Calu3 (cell line): ENCODE results near the gene GPR137B. TPM values are rescaled to one million over a fixed set of nuclear protein-coding genes. Genes with fewer than 3 reads are reported as not detected.
"Not testable (repeated sequence)": the region's sequence is repeated elsewhere in the genome, so short reads cannot be mapped to it uniquely, and the experiment has no call there.

Experiments used
- BruUV-seq: library from RNA; stranded (reverse); fragments of 400-500 nt; replicated peaks from 2 replicates; lab custom pipeline; 2021; lab: Mats Ljungman, UMichigan
- CTCF ChIA-PET: fragments of 300-600 bp; sonication (Branson Sonifier 250); formaldehyde crosslinking; loops from one replicate; lab custom pipeline; 2022; ENCODE audit warnings: antibody characterized with exemption; lab: Charles Lee
- DNase-seq: peaks from one replicate; pipeline ENCODE4 v3.0.0; 2022
- H3K27ac Mint-ChIP-seq: one replicate; pipeline ENCODE4 v1.8.0; 2022; ENCODE audit warnings: mixed read lengths; ENCODE audit not compliant: unreplicated experiment
- H3K27me3 Mint-ChIP-seq: one replicate; pipeline ENCODE4 v1.8.0; 2022; ENCODE audit warnings: mixed read lengths; ENCODE audit not compliant: unreplicated experiment
- H3K36me3 Mint-ChIP-seq: one replicate; pipeline ENCODE4 v1.8.0; 2022; ENCODE audit warnings: mild to moderate bottlenecking, moderate library complexity, mixed read lengths; ENCODE audit not compliant: insufficient read depth, unreplicated experiment
- H3K4me1 Mint-ChIP-seq: one replicate; pipeline ENCODE4 v1.8.0; 2022; ENCODE audit warnings: mild to moderate bottlenecking, low read depth, mixed read lengths; ENCODE audit not compliant: unreplicated experiment
- H3K4me3 Mint-ChIP-seq: one replicate; pipeline ENCODE4 v1.8.0; 2022; ENCODE audit warnings: mild to moderate bottlenecking, low read depth, moderate library complexity, mixed read lengths; ENCODE audit not compliant: unreplicated experiment
- H3K9me3 Mint-ChIP-seq: one replicate; pipeline ENCODE4 v1.8.0; 2022; ENCODE audit warnings: low read depth, mixed read lengths; ENCODE audit not compliant: unreplicated experiment
- CTCF ChIP-seq: fragments of 200-600 bp; IDR thresholded peaks from one replicate; pipeline ENCODE4 v1.8.0; 2022; ENCODE audit warnings: antibody characterized with exemption; ENCODE audit not compliant: unreplicated experiment
- intact Hi-C: fragments of 100-400 bp; cut with micrococcal nuclease; formaldehyde crosslinking; loops from one replicate; pipeline ENCODE4 v1.10.0; 2022; ENCODE audit not compliant: unreplicated experiment
- total RNA-seq: library from RNA; stranded (reverse); gene quantifications from 2 replicates; pipeline ENCODE4 v1.2.3, GENCODE V29; 2022

The GPR137B gene
- total RNA-seq, 1 experiment from 2014 or later: 11.4 TPM

- H3K27me3 Mint-ChIP-seq: no peaks in the 10 kb centered on the region
- CTCF ChIA-PET: interaction anchor here (1.0 kb wide), 1 partner anchor 8 kb away, joined by 3 read pairs; no protein-coding TSS in a partner anchor
- TF ChIP-seq CTCF: no peak
- DNase-seq: no peak
- BruUV-seq: no TSS peak
- H3K4me3 Mint-ChIP-seq: no peak overlapping the region
- H3K4me1 Mint-ChIP-seq: no peaks in the 10 kb centered on the region
- intact Hi-C loops: no loop called here
- H3K27ac Mint-ChIP-seq: no peak overlapping the region
- H3K36me3 Mint-ChIP-seq: no peaks in the 10 kb centered on the region
- no peaks in the 10 kb centered on the region for H3K9me3 Mint-ChIP-seq
These were observed 12.5 kb downstream of the GPR137B start for GRCh38 chr1:236154671-236155398.

DNA sequence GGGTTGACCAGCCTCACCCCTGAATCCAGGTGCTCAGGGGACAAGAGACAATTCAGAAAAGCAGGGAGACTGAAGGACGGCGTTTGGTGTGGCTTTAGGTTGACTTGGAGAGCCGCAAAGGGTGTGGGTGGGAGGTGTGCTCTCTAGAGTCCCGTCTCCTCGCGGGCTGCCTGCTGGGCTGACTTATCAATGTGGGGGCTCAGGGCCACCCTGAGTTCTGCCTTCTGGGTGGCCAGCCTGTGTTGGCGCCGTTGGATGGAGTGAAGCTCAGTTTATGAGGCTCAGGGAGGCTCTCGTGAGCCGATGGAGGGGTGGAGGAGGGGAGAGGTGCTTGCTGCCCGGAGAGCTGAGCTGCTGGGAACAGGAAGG is 13.0 kb downstream of the GPR137B start:
- BruUV-seq: no TSS peak
- intact Hi-C loops: no loop called here
- no peak for TF ChIP-seq CTCF
- no peak overlapping the region for H3K4me3 Mint-ChIP-seq
- no peak for DNase-seq
- no peaks in the 10 kb centered on the region for H3K4me1 Mint-ChIP-seq
- no peaks in the 10 kb centered on the region for H3K36me3 Mint-ChIP-seq
- H3K27me3 Mint-ChIP-seq: no peaks in the 10 kb centered on the region
- H3K27ac Mint-ChIP-seq: no peak overlapping the region
- CTCF ChIA-PET: interaction anchor here (1.0 kb wide), 1 partner anchor 9 kb away, joined by 3 read pairs; no protein-coding TSS in a partner anchor
- peaks cover under 1% of the 10 kb centered on the region for H3K9me3 Mint-ChIP-seq

- Mint-ChIP-seq H3K4me1 (no peaks in the 10 kb centered on the region), H3K27ac (no peak overlapping the region), H3K36me3 (no peaks in the 10 kb centered on the region), H3K27me3 (no peaks in the 10 kb centered on the region), H3K4me3 (no peak overlapping the region), H3K9me3 (peaks cover 6% of the 10 kb centered on the region)
- no peak for DNase-seq
- CTCF ChIA-PET: interaction anchor here (1.0 kb wide), 1 partner anchor 10 kb away, joined by 3 read pairs; no protein-coding TSS in a partner anchor
- BruUV-seq: no TSS peak
- intact Hi-C loops: no loop called here
- no peak for TF ChIP-seq CTCF
These were observed 13.6 kb downstream of the GPR137B start for GRCh38 chr1:236155841-236156503.

GRCh38 chr1:236156512-236157208 is 14.3 kb downstream of the GPR137B start:
- intact Hi-C loops: no loop called here
- Mint-ChIP-seq H3K9me3 (peaks cover 12% of the 10 kb centered on the region), H3K4me1 (no peaks in the 10 kb centered on the region), H3K36me3 (peaks cover 2% of the 10 kb centered on the region), H3K4me3 (no peak overlapping the region), H3K27ac (no peak overlapping the region), H3K27me3 (no peaks in the 10 kb centered on the region)
- no peak for DNase-seq
- TF ChIP-seq CTCF: no peak
- no TSS peak for BruUV-seq
- CTCF ChIA-PET: no interaction called here

DNA sequence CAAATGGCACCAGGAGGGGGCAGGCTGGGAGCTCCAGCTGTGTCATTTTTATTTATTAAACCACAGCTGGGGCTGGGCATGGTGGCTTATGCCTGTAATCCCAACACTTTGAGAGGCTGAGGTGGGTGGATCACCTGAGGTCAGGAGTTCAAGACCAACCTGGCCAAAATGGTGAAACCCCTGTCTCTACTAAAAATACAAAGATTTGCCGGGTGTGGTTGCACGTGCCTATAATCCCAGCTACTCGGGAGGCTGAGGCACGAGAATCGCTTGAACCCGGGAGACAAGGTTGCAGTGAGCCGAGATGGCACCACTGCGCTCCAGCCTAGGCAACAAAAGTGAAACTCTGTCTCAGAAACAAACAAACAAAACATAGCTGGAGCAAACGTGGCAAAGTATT is 15.7 kb downstream of the GPR137B start:
- H3K27ac Mint-ChIP-seq, H3K36me3 Mint-ChIP-seq, BruUV-seq, intact Hi-C loops, H3K27me3 Mint-ChIP-seq, CTCF ChIA-PET, H3K4me1 Mint-ChIP-seq, DNase-seq, H3K4me3 Mint-ChIP-seq: not testable (repeated sequence)
- H3K9me3 Mint-ChIP-seq: peaks cover 14% of the 10 kb centered on the region
